Superior temporal gyrus (tissue), 1 donor: ENCODE results near the gene ARMC7.

ENCODE experiments used
- DNase-seq: peaks from one replicate; pipeline ENCODE4 v3.0.0-alpha.2; 2016; ENCODE audit errors: extremely low spot score

Gene ARMC7

DNA sequence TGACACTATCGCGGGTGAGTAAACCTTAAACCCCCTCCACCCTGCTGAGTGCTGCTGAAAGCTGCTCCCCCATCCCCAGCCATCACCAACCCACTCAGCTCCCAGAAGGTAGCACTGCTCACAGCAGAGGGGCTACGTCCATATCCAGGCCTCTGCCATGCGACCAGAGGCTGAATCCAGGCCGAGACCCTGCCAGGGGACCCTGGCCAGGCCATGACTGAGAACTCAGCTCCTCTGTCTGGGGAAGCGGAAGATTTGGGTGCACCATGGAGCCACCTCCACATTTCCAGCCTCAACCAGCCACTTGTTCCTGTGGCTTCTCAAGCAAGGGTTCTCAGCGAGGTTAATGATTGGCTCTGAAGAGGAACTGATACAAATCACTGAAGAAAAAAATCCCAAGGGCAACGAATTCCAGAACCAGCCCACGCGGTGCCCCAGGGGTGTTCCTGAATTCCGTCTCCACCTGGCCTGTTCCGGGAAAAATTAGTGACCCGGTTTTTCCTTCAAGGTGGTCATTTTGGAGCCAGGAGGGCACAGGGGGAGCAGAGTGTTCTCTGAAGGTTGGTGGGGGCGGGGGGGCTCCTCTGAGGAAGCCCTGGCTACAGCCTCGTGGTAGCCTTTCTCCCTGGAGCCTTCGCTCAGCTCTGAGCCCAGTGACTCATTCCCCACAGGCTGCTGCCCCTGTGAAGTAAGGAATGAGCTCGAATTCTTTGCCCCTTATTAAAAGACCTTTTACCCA lies 31.3 kb upstream of the ARMC7 start:
- no peak for DNase-seq

DNA sequence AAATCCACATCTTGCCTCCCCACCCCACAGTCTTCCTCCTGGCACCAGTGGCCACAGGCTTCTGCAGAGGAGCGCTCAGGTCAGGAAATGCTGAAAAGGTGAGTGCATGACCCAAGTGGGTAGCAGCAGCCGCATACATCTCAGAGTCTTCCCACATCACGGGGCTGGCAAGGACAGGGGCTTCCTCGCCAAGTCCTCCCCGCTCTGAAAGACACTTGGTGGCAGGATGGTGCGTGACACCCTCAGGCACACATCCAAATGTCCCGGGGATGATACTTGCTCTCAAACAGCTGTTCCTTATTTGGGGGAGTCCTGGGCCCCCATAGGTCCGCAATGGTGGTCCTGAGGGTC lies 30.8 kb upstream of the ARMC7 start:
- no peak for DNase-seq

GRCh38 chr17:75081611-75082540 lies 27.9 kb upstream of the ARMC7 start:
- DNase-seq: no peak

DNA sequence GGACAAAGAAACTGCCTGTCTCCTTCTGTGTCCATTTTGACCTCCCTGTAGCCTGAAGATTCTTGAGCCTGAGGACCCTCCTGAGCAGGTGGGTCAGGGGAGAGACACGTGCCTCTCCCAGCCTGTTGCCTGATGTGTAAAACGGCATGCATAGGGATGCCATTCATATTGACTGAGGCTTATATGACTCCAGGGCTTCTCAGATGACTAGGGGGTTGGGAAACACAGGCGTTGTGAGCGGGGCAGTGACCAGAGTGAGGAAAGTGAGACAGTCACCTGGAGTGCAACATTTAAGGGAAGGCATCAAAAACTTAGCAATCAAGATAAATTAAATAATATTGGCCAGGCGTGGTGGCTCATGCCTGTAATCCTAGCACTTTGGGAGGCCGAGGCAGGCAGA lies 27.1 kb upstream of the ARMC7 start:
- DNase-seq: no peak

- no peak for DNase-seq
These were observed 25.6 kb upstream of the ARMC7 start for GRCh38 chr17:75084039-75084660.

DNA sequence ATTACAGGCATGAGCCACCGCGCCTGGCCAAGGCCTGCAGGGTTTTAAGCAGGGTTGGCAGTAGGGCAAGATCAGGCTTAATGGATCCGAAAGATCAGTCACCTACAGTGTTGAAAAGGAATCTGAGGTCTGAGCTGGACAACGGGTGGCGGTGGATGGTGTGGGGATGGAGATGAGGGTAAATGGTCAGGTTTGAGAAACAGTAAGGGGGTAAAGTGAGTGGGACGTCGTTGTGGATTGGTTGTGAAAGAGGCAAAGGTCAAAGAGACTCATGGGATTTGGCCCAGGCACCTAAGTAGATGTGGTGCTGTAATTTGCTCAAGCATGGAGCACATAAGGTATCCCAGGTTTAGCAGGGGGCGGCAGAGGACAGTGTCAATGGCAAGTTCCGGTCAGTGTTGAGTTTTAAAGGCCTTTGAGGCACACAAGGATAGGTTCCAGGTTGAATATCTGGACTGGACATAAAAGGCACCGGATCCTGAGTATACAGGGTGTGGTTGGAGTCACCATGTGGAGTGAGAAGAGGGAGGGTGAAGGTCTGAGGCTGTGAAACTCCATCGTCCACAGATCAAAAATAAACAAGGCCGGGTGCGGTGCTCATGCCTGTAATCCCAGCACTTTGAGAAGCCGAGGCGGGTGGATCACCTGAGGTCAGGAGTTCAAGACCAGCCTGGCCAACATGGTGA lies 23.1 kb upstream of the ARMC7 start:
- DNase-seq: no peak

- DNase-seq: no peak
These were observed 22.6 kb upstream of the ARMC7 start for GRCh38 chr17:75087182-75087557.

DNA sequence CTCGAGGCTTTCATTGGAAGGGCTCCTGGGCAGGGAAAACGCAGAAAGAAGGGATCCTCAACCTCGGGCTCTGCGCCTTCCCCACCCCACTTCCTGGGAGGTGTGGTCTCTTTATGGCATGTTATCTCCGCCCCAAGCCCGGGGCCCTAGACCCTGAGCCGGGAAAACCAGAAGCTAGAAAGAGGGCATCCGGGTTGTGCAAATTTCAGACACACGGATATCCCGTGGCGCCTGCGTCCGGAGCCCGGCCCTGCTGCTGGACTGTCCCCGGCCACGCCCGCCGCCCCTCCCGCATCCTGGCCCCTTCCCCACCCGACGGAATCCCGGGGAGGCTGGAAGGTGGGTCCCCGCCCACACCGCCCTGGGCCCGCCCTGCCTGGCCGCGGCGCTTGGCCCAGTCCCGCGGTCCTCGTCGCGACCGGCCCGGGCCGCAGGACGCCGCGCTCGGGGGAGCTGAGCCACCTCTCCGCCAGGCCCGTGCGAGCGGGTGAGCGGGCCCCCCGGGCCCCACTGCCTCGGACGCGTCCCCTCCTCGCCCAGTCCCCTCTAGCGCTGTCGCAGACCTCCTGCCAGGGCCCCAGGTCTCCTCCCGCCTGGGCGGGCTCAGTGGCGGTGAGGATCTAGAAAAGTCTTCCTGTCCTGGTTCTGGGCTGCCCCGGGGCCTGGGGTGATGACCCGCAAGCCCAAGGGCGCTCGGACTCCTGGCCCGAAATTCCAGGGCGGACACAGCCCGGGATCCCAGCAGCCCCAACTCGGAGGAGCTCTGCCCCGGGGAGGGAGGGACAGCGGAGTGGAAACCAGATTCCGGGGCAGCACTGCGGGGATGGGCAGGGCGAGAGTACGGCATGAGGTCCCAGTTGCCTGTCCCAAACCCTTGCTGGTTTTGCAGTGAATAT lies 22.0 kb upstream of the ARMC7 start, which contains the start of gene SLC16A5:
TSS of gene SLC16A5 (plus strand) at position 397 of the 896 bp plus-strand sequence. CDS start 5,683 bp downstream, outside the sequence.
- no peak for DNase-seq

DNA sequence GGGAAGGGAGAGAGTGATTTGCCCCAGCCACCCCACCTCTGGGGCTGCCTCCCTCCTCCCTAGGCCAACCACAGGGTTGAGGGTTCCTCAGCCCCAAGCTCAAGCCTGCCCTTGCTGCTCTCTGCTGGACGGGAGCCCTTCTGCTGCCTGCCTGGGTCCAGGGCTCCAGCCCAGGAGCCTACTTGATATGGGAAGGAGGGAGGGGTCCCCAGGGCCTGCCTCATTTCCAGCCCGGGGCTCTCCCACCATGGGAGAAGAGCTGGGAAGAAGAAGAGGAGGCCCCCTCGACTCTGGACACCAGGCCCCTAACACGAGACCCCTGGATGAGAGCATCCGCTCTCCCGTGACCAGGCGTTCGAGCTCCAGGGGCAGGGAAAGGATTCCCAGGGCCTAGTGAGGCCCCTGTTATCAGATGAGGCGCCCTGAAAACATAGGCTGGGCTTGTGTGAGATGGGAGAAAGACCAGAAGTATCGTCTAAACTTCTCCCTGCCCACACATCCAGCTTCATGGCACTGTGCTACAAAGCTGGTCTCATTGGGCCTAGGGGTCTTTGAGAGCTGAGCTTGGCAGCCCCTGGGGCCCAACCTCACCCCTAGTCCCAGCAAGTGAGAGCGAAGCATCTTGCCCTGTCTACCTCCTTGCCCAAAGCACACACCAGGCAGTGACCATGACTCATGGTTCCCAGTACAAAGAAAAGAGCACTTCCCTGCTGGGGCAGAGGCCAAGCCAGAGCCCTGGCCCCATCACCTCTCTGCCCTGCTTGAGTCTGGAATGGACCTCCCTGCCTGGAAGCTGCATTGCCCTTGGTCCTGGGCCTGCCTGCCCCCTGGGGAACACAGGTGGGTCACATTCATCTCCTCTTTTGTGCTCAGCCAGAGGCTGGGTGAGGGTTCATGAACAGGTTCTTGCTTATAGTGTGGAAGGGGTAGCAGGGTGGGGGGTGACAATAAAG lies 21.0 kb upstream of the ARMC7 start:
- no peak for DNase-seq

- DNase-seq: no peak
These were observed 18.6 kb upstream of the ARMC7 start for GRCh38 chr17:75090871-75091854.

DNA sequence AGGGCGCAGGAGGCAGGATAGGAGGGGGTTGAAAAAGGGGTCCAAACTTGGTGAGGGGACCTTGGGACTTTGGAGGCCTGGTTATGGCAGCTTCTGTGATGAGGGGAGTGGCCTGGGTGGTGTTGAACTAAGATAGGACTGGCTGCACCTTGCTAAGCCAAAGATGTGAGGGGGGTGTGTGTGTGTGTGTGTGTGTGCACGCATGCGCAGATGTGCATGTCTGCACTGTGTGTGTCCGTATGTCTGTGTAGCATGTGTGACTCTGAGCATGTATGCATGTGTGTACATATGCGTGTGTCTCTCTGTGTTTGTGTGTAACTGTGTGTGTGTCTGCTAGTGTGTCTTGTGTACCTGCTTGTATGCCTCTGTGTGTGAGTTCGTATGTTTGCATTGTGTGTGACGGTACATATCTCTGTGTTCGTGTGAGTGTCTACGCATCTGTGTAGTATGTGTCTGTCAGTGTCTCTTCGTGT lies 17.9 kb upstream of the ARMC7 start:
- no peak for DNase-seq

DNA sequence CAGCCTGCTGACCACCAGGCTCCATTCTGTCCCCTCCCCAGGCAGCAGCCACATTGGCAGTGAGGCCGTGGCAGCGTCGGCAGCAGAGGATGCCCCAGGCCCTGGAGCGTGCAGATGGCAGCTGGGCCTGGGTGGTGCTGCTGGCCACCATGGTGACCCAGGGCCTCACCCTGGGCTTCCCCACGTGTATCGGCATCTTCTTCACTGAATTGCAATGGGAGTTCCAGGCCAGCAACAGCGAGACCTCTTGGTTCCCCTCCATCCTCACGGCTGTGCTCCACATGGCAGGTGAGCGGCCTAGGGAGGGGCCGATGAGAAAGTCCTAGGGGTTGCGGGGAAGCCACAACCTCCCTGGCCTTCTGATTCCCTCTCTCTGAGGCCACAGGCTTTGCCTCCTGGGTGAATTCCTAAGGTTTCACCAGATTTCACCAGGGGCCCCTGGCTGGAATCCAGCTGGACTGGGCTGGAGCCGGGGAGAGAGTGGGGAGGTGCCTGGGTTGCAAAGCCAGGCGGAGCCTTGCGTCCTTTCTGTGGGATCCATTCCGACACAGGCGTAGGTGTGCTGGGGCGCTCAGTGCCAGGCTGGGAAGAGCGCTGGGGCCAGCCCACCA lies 16.1 kb upstream of the ARMC7 start:
- DNase-seq: no peak

DNA sequence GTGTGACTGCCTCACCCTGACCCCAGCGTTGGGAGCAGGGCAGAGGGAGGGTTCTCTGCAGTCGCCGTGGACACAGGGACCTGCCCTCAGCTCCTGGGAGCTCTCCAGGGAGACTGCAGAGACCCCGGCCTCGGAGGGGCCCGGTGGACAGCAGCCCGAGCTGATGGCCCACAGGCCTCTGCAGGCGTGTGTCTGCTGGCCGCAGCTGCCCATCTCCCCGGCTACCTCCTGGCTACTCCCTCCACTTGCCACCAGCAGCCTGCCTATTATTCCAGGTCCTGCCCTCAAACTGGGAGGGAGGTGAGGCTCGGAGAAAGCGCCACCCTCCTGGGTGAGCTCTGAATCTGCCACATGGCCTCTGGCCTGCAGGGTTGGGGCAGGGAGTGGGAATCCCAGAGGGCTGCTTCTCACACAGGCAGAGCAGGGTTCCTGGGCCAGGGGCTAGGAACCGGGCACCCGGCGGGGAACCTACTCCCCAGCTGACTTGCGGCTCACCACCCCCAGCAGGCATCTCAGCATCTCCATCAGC lies 14.8 kb upstream of the ARMC7 start:
- no peak for DNase-seq

GRCh38 chr17:75096082-75096625 lies 13.6 kb upstream of the ARMC7 start:
- DNase-seq: no peak

DNA sequence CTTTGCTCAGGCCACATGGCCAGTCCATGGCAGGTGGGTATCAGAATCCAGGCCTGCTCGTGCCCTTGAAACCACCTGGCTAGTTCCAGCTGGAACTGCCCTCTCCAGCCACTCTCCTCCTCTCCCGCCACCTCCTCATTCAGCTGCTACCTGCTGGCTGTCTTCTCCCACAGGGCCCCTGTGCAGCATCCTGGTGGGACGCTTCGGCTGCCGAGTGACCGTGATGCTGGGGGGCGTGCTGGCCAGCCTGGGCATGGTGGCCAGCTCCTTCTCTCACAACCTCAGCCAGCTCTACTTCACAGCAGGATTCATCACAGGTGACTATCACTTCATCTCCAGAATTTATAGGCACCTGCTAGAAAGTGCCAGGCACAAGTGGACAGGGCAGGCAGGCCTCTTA lies 11.9 kb upstream of the ARMC7 start:
- no peak for DNase-seq

DNA sequence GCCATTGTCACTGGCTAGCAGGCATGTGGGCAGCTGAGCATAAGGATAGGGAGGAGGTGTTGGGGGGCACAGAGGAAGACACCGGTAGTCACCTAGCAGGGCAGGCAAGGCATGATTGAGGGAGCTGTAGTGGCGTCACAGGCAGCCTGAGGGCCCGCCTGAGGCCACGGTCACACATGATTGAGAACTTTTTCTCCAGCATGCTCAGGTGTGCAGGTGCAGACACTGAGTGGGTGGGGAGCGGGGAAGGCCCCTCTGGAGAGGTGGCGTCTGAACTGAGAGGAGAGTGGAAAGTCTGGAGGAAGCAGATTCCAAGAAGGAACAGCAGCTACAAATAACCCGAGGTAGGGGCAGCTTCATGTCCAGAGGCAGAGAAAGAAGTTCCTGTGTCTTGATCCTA lies 10.9 kb upstream of the ARMC7 start:
- DNase-seq: no peak

GRCh38 chr17:75099881-75100595 lies 9.7 kb upstream of the ARMC7 start:
- DNase-seq: no peak
